Osteoblast (primary cell): ENCODE measurements around the gene EVC2. TPM values are rescaled to one million over a fixed set of nuclear protein-coding genes. Genes with fewer than 3 reads are reported as not detected.

Source experiments
- DNase-seq: peaks from one replicate; pipeline ENCODE4 v3.0.0; 2011; ENCODE audit warnings: low spot score, mixed read lengths; ENCODE audit not compliant: insufficient read length; ENCODE audit errors: missing footprints
- H2AFZ ChIP-seq: 2 replicates; pipeline ENCODE4 v1.6.0; 2011; ENCODE audit warnings: mild to moderate bottlenecking, low read length
- H3K27ac ChIP-seq: 2 replicates; pipeline ENCODE4 v1.5.1; 2011; ENCODE audit warnings: mild to moderate bottlenecking, low read depth, low read length, moderate library complexity
- H3K27me3 ChIP-seq: 2 replicates; pipeline ENCODE4 v1.6.0; 2012; ENCODE audit warnings: mild to moderate bottlenecking, control low read depth, inconsistent platforms, low read length, moderate library complexity; ENCODE audit not compliant: insufficient read depth
- H3K36me3 ChIP-seq: 2 replicates; pipeline ENCODE4 v1.5.1; 2011; ENCODE audit warnings: mild to moderate bottlenecking, low read length, control low read depth, moderate library complexity; ENCODE audit not compliant: insufficient read depth
- H3K4me1 ChIP-seq: 2 replicates; pipeline ENCODE4 v1.5.1; 2011; ENCODE audit warnings: mild to moderate bottlenecking, low read length, control low read depth, moderate library complexity; ENCODE audit not compliant: insufficient read depth
- H3K4me2 ChIP-seq: 2 replicates; pipeline ENCODE4 v1.6.0; 2011; ENCODE audit warnings: mild to moderate bottlenecking, low read length; ENCODE audit not compliant: insufficient read depth
- H3K4me3 ChIP-seq: fragments of 200-600 bp; sonication (generic); 3 replicates; pipeline ENCODE4 v1.5.1; 2012; ENCODE audit warnings: mild to moderate bottlenecking, low read length, inconsistent platforms; ENCODE audit not compliant: insufficient read depth
- H3K79me2 ChIP-seq: 2 replicates; pipeline ENCODE4 v1.6.0; 2012; ENCODE audit warnings: mild to moderate bottlenecking, low read length, control low read depth, inconsistent platforms; ENCODE audit not compliant: insufficient read depth
- H3K9me3 ChIP-seq: 2 replicates; pipeline ENCODE4 v1.5.1; 2011; ENCODE audit warnings: low read depth, low read length, control low read depth
- H4K20me1 ChIP-seq: 2 replicates; pipeline ENCODE4 v1.6.0; 2012; ENCODE audit warnings: mild to moderate bottlenecking, low read length, control low read depth; ENCODE audit not compliant: insufficient read depth
- CTCF ChIP-seq: IDR thresholded peaks from 2 replicates; pipeline ENCODE4 v1.5.1; 2011; ENCODE audit warnings: mild to moderate bottlenecking, low read depth, low read length, moderate library complexity; ENCODE audit errors: extremely low read depth
- total RNA-seq: library from RNA; depleted of rRNA; stranded (reverse); fragments of >200 nt; gene quantifications from 2 replicates; pipeline ENCODE4 v1.2.3, GENCODE V29; 2012

Gene EVC2
- total RNA-seq, 1 donor: 19.2 TPM

GRCh38 chr4:5539584-5539983 is 168.8 kb downstream of the EVC2 start:
- Histone ChIP-seq H3K4me1 (no peaks in the 10 kb centered on the region), H3K4me3 (no peak overlapping the region), H3K27me3 (no peaks in the 10 kb centered on the region), H3K9me3 (no peaks in the 10 kb centered on the region), H2AFZ (no peak overlapping the region), H3K27ac (no peak overlapping the region), H4K20me1 (no peaks in the 10 kb centered on the region), H3K4me2 (no peak overlapping the region), H3K79me2 (no peaks in the 10 kb centered on the region), H3K36me3 (no peaks in the 10 kb centered on the region)
- no peak for DNase-seq
- TF ChIP-seq CTCF: no peak

GRCh38 chr4:5532100-5532499 is 176.3 kb downstream of the EVC2 start:
- no peak overlapping the region for H3K4me3 ChIP-seq
- no peak overlapping the region for H3K4me2 ChIP-seq
- no peak for DNase-seq
- no peak overlapping the region for H3K27ac ChIP-seq
- no peaks in the 10 kb centered on the region for H3K9me3 ChIP-seq
- no peaks in the 10 kb centered on the region for H4K20me1 ChIP-seq
- no peak overlapping the region for H2AFZ ChIP-seq
- H3K27me3 ChIP-seq: no peaks in the 10 kb centered on the region
- H3K4me1 ChIP-seq: no peaks in the 10 kb centered on the region
- no peak for TF ChIP-seq CTCF
- H3K79me2 ChIP-seq: no peaks in the 10 kb centered on the region
- peaks cover 3% of the 10 kb centered on the region for H3K36me3 ChIP-seq

- no peak overlapping the region for H3K4me3 ChIP-seq
- TF ChIP-seq CTCF: no peak
- DNase-seq: no peak
- peaks cover 12% of the 10 kb centered on the region for H3K4me1 ChIP-seq
- H3K27me3 ChIP-seq: no peaks in the 10 kb centered on the region
- H3K9me3 ChIP-seq: no peaks in the 10 kb centered on the region
- H3K4me2 ChIP-seq: no peak overlapping the region
- peaks cover 3% of the 10 kb centered on the region for H3K36me3 ChIP-seq
- H3K79me2 ChIP-seq: no peaks in the 10 kb centered on the region
- no peak overlapping the region for H3K27ac ChIP-seq
- H2AFZ ChIP-seq: no peak overlapping the region
- no peaks in the 10 kb centered on the region for H4K20me1 ChIP-seq
Observed at GRCh38 chr4:5528031-5528436, 180.3 kb downstream of the EVC2 start.

GRCh38 chr4:5527211-5527610 is 181.1 kb downstream of the EVC2 start:
- H4K20me1 ChIP-seq: no peaks in the 10 kb centered on the region
- no peak overlapping the region for H3K27ac ChIP-seq
- no peak for DNase-seq
- no peaks in the 10 kb centered on the region for H3K27me3 ChIP-seq
- H3K4me1 ChIP-seq: peaks cover 12% of the 10 kb centered on the region
- no peaks in the 10 kb centered on the region for H3K79me2 ChIP-seq
- no peak overlapping the region for H2AFZ ChIP-seq
- no peak overlapping the region for H3K4me3 ChIP-seq
- no peak for TF ChIP-seq CTCF
- peaks cover 3% of the 10 kb centered on the region for H3K36me3 ChIP-seq
- H3K9me3 ChIP-seq: no peaks in the 10 kb centered on the region
- H3K4me2 ChIP-seq: no peak overlapping the region
